Measurements from ENCODE around the gene DOCK9.

The DOCK9 gene

GRCh38 chr13:98892077-98892476, 85.8 kb downstream of the DOCK9 start:
- no peak overlapping the region for H3K4me3 ChIP-seq (ENCODE audit: low read length)
- TF ChIP-seq, protein P1, sequence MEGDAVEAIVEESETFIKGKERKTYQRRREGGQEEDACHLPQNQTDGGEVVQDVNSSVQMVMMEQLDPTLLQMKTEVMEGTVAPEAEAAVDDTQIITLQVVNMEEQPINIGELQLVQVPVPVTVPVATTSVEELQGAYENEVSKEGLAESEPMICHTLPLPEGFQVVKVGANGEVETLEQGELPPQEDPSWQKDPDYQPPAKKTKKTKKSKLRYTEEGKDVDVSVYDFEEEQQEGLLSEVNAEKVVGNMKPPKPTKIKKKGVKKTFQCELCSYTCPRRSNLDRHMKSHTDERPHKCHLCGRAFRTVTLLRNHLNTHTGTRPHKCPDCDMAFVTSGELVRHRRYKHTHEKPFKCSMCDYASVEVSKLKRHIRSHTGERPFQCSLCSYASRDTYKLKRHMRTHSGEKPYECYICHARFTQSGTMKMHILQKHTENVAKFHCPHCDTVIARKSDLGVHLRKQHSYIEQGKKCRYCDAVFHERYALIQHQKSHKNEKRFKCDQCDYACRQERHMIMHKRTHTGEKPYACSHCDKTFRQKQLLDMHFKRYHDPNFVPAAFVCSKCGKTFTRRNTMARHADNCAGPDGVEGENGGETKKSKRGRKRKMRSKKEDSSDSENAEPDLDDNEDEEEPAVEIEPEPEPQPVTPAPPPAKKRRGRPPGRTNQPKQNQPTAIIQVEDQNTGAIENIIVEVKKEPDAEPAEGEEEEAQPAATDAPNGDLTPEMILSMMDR (conservative IDR thresholded peaks at IDR 0.05; ENCODE audit: low read depth, low read length) = no peak
- no peak for DNase-seq (ENCODE audit: low read depth)

DNA sequence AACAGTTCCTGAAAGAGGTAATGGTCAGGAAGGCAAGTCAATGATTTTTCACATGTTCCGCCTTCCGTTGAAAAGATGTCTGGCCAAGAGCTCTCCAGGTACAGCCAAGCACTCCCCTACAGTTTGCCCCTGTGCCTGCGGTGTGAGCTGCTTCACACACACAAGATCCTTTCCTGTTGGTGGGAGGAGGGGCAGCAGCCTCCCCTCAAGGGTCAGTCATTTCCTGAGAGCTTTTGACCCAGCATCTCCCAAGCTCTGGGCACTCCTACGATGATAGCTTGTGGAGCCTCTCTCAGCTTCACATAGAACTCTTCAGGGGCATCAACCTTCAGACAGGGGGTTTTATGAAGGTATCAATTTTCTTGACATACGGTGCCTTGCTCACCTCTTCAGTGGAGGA, 86.9 kb downstream of the DOCK9 start:
- no peak overlapping the region for H3K4me3 ChIP-seq (ENCODE audit: low read length)
- DNase-seq (ENCODE audit: low read depth) = no peak
- TF ChIP-seq, protein P1 (conservative IDR thresholded peaks at IDR 0.05; ENCODE audit: low read depth, low read length) = no peak

- H3K4me3 ChIP-seq (ENCODE audit: low read length) = no peak overlapping the region
- no peak for DNase-seq (ENCODE audit: low read depth)
- TF ChIP-seq, protein P1 (conservative IDR thresholded peaks at IDR 0.05; ENCODE audit: low read depth, low read length) = no peak
These were observed 87.7 kb downstream of the DOCK9 start for GRCh38 chr13:98890186-98890585.

DNA sequence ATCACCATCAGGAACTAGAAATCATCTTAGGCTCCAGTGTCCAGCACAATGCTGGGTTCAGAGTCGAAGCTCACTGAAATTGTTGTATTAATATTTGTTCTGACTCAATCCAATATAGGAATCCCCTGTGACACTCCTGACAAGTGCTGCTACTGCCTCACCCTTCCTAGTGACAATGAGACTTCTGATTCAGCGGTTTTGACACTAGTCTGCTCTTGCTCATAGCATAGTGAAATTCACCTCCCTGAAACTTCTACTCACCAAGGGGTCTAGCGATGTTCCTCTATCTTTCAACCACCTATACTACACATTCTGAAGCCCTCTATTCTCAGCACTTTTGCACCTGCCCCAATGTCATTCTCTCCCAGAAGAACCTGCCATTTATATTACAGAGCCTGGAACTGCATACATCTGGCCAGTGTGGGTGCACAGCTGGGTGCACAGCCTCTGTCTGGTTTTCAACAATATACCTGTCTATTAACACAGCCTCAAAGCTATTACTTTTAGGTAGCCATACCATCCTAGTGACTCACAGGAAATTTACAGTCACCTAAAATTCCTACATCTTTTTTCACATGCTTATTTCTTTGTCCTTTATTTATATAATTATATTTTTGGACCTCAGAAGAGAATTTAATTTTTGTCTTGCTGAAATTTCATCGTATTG, 88.3 kb downstream of the DOCK9 start:
- no peak overlapping the region for H3K4me3 ChIP-seq (ENCODE audit: low read length)
- TF ChIP-seq, protein P1 (conservative IDR thresholded peaks at IDR 0.05; ENCODE audit: low read depth, low read length) = no peak
- DNase-seq (ENCODE audit: low read depth) = no peak

DNA sequence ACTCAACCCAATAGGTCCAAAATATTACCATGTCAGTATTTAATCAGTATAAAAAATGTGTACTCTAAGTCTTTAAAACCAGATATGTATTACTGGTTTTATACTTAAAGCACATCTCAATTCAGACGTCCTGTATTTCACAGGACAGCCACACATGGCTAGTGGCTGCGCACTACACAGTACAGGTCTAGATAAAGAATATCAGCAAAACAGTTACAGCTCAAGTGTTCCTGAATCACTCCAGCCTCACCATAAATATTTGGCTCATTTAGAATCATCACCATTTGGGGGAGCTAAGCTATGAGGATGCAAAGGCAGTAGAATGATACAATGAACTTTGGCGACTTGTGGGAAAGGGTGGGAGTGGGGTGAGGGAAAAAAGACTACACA, 89.0 kb downstream of the DOCK9 start:
- DNase-seq (ENCODE audit: low read depth) = no peak
- TF ChIP-seq, protein P1 (conservative IDR thresholded peaks at IDR 0.05; ENCODE audit: low read depth, low read length) = no peak
- no peak overlapping the region for H3K4me3 ChIP-seq (ENCODE audit: low read length)

GRCh38 chr13:98888222-98888889, 89.5 kb downstream of the DOCK9 start:
- TF ChIP-seq, protein P1 (conservative IDR thresholded peaks at IDR 0.05; ENCODE audit: low read depth, low read length) = no peak

More at GRCh38 chr13:98888222-98888889, 89.5 kb downstream of the DOCK9 start:
- H3K4me3 ChIP-seq (ENCODE audit: low read length) = no peak overlapping the region
- DNase-seq (ENCODE audit: low read depth) = no peak
